Esophagus muscularis mucosa (tissue), 3 donors: Measurements from ENCODE around the gene PCDHGB5.
"Not testable (repeated sequence)": the region's sequence is repeated elsewhere in the genome, so short reads cannot be mapped to it uniquely, and the experiment has no call there.

Source experiments
- CTCF ChIP-seq, 3 experiments: fragments of 200-600 bp in 2 of 3; fragments of 450-650 bp in 1 of 3; sonication (generic) in 2 of 3; IDR thresholded peaks; one replicate each; pipeline ENCODE4 v1.5.1; 2017 to 2019; ENCODE audit warnings: antibody characterized with exemption in 3 of 3, mild to moderate bottlenecking in 2 of 3, moderate library complexity in 1 of 3
- POLR2A ChIP-seq: fragments of 450-650 bp; IDR thresholded peaks from one replicate; pipeline ENCODE4 v1.6.1; 2017; ENCODE audit warnings: antibody characterized with exemption, moderate library complexity, mild to moderate bottlenecking, low read depth

- TF ChIP-seq CTCF (IDR thresholded peaks at IDR 0.05); POLR2A: not testable (repeated sequence)
Observed at GRCh38 chr5:141414548-141415274, 17.0 kb downstream of the PCDHGB5 start.
